PFSK-1 (cell line): ENCODE data around the gene MFSD2B.

Experiments
- FOXP2 ChIP-seq: optimal IDR thresholded peaks from 2 replicates; pipeline ENCODE3; 2011; ENCODE audit warnings: borderline replicate concordance, control low read depth, inconsistent platforms; ENCODE audit not compliant: insufficient read depth; ENCODE audit errors: extremely low read length, extremely low read depth
- POLR2AphosphoS5 ChIP-seq: IDR thresholded peaks from 2 replicates; pipeline ENCODE4 v1.6.1; 2012; ENCODE audit warnings: low read depth, mild to moderate bottlenecking, control low read depth, low read length, moderate library complexity
- SIN3A ChIP-seq: IDR thresholded peaks from 2 replicates; pipeline ENCODE4 v1.6.1; 2012; ENCODE audit warnings: mild to moderate bottlenecking, low read length, moderate library complexity, borderline replicate concordance; ENCODE audit not compliant: insufficient read depth
- TAF1 ChIP-seq: IDR thresholded peaks from 2 replicates; pipeline ENCODE4 v1.6.1; 2012; ENCODE audit warnings: low read length, control low read depth, borderline replicate concordance; ENCODE audit not compliant: insufficient read depth
- TF ChIP-seq, protein P1 (sequence below), 2 experiments: IDR thresholded peaks; 2 replicates each; pipeline versions ENCODE4 v1.6.1 to v1.8.0; 2011 to 2012; ENCODE audit warnings: low read depth in 2 of 2, low read length in 2 of 2, control low read depth in 1 of 2, inconsistent platforms in 1 of 2, mild to moderate bottlenecking in 1 of 2, moderate library complexity in 1 of 2; ENCODE audit not compliant: insufficient read depth in 1 of 2

The MFSD2B gene

DNA sequence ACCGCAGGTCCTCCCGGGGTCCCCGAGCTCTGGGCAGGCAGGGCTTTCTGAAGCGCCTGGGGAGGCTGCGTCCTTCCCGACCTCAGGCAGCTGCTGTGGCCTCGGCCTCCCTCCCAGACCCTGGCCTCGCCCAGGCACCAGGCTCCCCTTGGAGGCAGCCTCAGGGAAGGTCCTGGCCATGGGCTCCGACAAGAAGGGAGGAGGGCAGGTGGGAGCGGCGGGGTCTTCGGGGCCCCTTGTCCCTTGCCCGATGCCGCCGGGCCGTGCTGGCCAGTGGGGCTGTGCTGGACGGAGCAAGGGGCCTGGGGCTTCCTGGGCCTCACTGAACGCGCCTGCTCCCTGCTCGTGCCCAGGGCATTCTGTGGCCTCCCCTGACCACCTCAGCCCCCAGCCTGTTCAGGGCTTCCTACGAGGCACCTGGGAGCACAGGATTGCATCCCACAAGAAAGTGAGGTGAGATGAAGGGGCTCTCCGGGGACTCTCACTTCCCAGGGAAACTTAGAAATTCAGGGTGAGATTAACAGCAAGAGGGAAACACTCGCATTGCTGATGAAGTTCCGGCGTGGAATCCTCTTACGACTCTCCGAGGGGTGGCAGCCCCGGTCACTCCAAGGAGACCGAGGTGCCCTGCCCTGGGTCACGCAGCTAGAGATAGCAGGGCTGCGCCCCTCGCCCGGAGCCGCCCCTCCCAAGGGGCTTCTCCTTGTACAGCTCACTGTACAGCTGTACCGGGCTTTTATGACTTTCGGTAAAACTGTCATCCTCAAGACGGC, 778 bp downstream of the MFSD2B start:
- no peak for TF ChIP-seq FOXP2
- TF ChIP-seq SIN3A: no peak
- no peak for TF ChIP-seq POLR2AphosphoS5
- TF ChIP-seq TAF1: no peak
- TF ChIP-seq, protein P1, sequence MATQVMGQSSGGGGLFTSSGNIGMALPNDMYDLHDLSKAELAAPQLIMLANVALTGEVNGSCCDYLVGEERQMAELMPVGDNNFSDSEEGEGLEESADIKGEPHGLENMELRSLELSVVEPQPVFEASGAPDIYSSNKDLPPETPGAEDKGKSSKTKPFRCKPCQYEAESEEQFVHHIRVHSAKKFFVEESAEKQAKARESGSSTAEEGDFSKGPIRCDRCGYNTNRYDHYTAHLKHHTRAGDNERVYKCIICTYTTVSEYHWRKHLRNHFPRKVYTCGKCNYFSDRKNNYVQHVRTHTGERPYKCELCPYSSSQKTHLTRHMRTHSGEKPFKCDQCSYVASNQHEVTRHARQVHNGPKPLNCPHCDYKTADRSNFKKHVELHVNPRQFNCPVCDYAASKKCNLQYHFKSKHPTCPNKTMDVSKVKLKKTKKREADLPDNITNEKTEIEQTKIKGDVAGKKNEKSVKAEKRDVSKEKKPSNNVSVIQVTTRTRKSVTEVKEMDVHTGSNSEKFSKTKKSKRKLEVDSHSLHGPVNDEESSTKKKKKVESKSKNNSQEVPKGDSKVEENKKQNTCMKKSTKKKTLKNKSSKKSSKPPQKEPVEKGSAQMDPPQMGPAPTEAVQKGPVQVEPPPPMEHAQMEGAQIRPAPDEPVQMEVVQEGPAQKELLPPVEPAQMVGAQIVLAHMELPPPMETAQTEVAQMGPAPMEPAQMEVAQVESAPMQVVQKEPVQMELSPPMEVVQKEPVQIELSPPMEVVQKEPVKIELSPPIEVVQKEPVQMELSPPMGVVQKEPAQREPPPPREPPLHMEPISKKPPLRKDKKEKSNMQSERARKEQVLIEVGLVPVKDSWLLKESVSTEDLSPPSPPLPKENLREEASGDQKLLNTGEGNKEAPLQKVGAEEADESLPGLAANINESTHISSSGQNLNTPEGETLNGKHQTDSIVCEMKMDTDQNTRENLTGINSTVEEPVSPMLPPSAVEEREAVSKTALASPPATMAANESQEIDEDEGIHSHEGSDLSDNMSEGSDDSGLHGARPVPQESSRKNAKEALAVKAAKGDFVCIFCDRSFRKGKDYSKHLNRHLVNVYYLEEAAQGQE (IDR thresholded peaks at IDR 0.05; ENCODE audit: insufficient read depth in 1 of 2, low read depth in 2 of 2, low read length in 2 of 2): no peak

DNA sequence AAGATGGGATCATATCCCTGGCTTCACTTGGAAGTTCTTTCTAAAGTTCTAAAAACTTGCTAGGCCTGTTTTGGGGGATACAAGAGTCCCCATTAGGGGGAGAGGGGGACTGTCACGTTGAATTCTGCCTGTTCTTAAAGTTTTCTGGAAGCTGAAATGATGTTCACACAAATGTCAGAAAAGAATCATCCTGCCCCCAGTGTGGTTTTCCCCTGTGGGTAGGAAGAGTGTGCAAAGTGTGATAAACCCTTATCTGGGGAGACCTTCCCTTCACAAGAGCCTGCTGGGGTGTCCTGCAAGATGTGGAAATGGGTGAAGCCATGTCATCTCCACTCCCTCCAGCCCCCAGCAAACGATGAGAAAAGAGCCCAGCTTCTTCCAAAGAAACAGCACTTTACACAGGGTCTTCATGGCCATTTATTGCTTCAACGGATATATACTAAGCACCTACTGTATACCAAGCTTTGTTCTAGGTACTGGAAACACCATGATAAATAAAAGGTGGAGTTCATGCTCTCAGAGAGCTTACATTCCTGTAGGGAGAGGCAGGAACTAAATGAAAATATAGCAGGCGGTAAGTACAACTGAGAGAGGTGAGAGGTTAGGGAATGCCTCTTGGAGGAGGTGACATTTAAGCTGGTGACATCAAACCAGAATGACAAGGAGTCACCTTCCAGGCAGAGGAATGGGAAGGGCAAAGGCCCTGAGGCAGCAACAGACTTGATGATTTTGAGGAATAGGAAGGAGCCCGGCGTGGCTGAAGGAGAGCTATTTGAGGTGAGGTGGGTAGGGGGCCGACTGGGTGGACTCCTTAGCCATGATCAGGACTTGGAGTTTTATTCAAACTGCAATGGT, 1.6 kb downstream of the MFSD2B start:
- TF ChIP-seq TAF1 (no peak), POLR2AphosphoS5 (no peak), SIN3A (no peak), FOXP2 (no peak)
- TF ChIP-seq, protein P1 (IDR thresholded peaks at IDR 0.05; ENCODE audit: insufficient read depth in 1 of 2, low read depth in 2 of 2, low read length in 2 of 2): no peak

DNA sequence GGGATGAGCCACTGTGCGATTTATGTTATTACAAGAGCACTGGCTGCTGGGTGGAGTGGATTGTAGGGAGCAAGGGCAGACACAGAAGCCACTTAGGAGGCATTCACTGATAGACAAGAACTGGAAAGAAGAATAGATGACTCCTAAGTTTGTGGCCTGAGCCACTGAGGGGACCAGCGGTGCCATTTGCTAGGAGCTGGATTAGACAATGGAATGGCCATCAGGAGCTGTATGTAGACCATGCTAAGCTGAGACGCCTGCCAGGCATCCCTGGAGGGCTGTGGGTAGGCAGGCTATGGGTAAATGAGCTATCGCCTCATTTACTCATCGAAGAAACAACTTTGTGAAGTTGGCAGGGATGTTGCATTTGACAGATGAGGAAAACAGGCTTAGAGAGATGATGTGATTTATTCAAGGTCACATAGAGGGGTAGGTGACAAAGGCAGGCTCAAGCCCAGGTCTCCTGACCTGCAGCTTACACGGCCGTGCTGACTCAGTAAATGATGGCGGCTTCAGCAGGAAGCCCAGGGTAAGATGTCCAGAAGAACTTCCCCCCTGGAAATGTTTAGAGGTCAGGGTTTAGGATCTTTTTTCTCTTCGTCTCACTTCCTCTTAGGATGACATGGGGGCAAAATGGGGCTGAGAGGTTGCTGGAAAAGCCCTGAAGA, 2.8 kb downstream of the MFSD2B start:
- TF ChIP-seq SIN3A (no peak), TAF1 (no peak), FOXP2 (no peak), POLR2AphosphoS5 (no peak)
- TF ChIP-seq, protein P1 (IDR thresholded peaks at IDR 0.05; ENCODE audit: insufficient read depth in 1 of 2, low read depth in 2 of 2, low read length in 2 of 2): no peak

DNA sequence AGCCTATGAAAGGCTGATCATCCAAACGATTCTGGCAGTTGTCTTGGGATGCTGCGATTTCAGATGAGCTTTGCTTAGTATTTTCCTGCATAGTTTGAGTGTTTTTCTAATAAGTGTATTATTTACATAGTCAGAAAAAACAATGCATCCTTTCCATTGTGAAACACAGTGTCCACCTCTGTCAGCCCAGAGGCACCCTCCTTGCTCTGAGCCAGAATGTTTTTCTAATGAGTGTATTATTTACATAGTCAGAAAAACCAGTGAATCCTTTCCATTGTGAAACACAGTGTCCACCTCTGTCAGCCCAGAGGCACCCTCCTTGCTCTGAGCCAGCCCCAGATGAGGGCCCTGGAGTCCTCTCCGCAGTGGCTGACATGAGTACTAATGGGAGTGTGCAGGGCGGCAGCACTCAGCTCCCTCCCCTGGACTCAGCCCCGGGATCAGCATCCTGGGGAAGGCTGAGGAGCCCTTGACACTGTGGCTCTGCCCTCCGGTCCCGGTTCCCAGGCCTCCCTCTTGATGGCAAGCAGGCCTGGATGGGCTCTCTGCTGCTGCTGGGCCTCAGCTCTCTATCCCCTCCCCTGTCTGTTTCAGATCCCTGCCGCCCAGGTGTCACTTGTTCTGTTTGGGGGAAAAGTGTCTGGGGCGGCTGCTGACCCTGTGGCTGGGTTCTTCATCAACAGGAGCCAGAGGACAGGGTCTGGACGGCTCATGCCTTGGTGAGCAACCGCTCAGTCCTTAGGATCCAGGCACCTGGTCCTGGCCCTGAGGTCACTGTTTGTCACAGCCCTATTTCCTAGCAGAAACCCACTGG, 5.9 kb downstream of the MFSD2B start:
- no peak for TF ChIP-seq POLR2AphosphoS5
- TF ChIP-seq FOXP2: no peak
- no peak for TF ChIP-seq TAF1
- TF ChIP-seq, protein P1 (IDR thresholded peaks at IDR 0.05; ENCODE audit: insufficient read depth in 1 of 2, low read depth in 2 of 2, low read length in 2 of 2): no peak
- TF ChIP-seq SIN3A: no peak
